Glutamatergic neuron (in vitro differentiated cells): ENCODE results near the gene DDX56. TPM values are rescaled to one million over a fixed set of nuclear protein-coding genes. Genes with fewer than 3 reads are reported as not detected.
A peak's percentile ranks its signal among the peaks of the same experiment; 100 is the strongest.
"Not testable (repeated sequence)": the region's sequence is repeated elsewhere in the genome, so short reads cannot be mapped to it uniquely, and the experiment has no call there.

ENCODE experiments used
- DNase-seq: peaks from one replicate; pipeline ENCODE4 v3.0.0; 2022
- H3K27ac Mint-ChIP-seq: one replicate; pipeline ENCODE4 v1.8.0; 2020; ENCODE audit warnings: mild to moderate bottlenecking, mixed read lengths, inconsistent platforms; ENCODE audit not compliant: unreplicated experiment
- H3K27me3 Mint-ChIP-seq: one replicate; pipeline ENCODE4 v1.8.0; 2020; ENCODE audit warnings: mild to moderate bottlenecking, moderate library complexity, mixed read lengths, inconsistent platforms; ENCODE audit not compliant: unreplicated experiment
- H3K36me3 Mint-ChIP-seq: one replicate; pipeline ENCODE4 v1.8.0; 2020; ENCODE audit warnings: mild to moderate bottlenecking, mixed read lengths, inconsistent platforms; ENCODE audit not compliant: unreplicated experiment
- H3K4me1 Mint-ChIP-seq: one replicate; pipeline ENCODE4 v1.8.0; 2020; ENCODE audit warnings: mild to moderate bottlenecking, low read depth, mixed read lengths, inconsistent platforms; ENCODE audit not compliant: unreplicated experiment
- H3K4me3 Mint-ChIP-seq: one replicate; pipeline ENCODE4 v1.8.0; 2020; ENCODE audit warnings: mild to moderate bottlenecking, mixed read lengths, inconsistent platforms; ENCODE audit not compliant: unreplicated experiment
- H3K9me3 Mint-ChIP-seq: one replicate; pipeline ENCODE4 v1.8.0; 2020; ENCODE audit warnings: mild to moderate bottlenecking, moderate library complexity, mixed read lengths, inconsistent platforms; ENCODE audit not compliant: unreplicated experiment
- CTCF ChIP-seq: fragments of 200-600 bp; sonication (generic); IDR thresholded peaks from one replicate; pipeline ENCODE4 v1.5.0; 2021; ENCODE audit not compliant: partially characterized antibody, unreplicated experiment
- total RNA-seq: library from RNA; stranded (reverse); fragmentation: NEBNext Ultra II Directional; extraction: Animal tissue kit (Norgen Biotek cat#: 25700); gene quantifications from one replicate; pipeline ENCODE4 v1.2.1, GENCODE V29; 2021; ENCODE audit not compliant: unreplicated experiment

DDX56 gene
- total RNA-seq, 1 donor from 2014 or later = 84.3 TPM

- Mint-ChIP-seq H3K27ac (peak within 1 kb of the TSS; percentile 99), H3K9me3 (peaks cover 14% of the 10 kb centered on the region), H3K4me3 (peak within 1 kb of the TSS; percentile 98), H3K36me3 (no peaks in the 10 kb centered on the region), H3K4me1 (peaks cover 5% of the 10 kb centered on the region), H3K27me3 (peaks cover 13% of the 10 kb centered on the region)
- DNase-seq = peak; percentile 99
- TF ChIP-seq CTCF = no peak
Observed at GRCh38 chr7:44606341-44607140, 32.8 kb upstream of the DDX56 start, which contains the start of gene OGDH. Gene OGDH, plus strand, starts transcription at chr7:44606627. Its CDS starts 17,717 bp downstream, at chr7:44624344.

DNA sequence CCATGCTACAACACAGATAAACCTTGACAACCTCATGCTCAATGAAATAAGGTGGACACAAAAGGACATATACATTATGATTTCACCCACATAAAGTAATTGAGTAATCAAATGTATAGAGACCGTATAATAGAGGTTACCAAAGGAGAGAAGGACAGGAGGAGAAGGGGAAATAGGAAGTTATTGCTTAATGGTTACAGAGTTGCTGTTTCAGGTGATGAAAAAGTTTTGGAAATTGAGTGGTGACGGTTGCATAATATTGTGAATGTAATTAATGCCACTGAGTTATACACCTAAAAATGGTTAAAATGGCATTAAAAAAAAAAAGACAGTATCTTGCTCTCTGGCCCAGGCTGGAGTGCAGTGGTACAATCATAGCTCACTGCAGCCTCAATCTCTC, 31.2 kb upstream of the DDX56 start:
- Mint-ChIP-seq H3K27me3 (peaks cover 13% of the 10 kb centered on the region), H3K4me1 (peaks cover 5% of the 10 kb centered on the region), H3K36me3 (no peaks in the 10 kb centered on the region), H3K27ac (peak overlapping the region; percentile 99), H3K4me3 (peak overlapping the region; percentile 63), H3K9me3 (peaks cover 17% of the 10 kb centered on the region)
- no peak for DNase-seq
- no peak for TF ChIP-seq CTCF

DNA sequence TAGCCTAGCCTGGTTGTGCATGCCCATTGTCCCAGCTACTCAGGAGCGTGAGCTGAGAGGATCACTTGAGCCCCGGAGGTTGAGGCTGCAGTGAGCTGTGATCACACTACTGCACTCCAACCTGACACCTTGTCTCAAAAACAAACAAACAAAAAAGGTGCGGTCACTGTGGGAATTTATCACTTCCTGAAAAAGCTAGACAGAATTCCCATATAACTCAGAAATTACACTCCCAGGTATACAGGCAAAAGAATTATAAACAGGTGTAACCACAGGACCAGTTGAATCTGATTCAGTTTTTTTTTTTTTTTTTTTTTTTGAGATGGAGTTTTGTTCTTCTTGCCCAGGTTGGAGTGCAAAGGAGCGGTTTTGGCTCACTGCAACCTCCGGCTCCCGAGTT, 29.5 kb upstream of the DDX56 start:
- Mint-ChIP-seq H3K9me3 (peaks cover 18% of the 10 kb centered on the region), H3K27me3 (peaks cover 13% of the 10 kb centered on the region), H3K36me3 (no peaks in the 10 kb centered on the region), H3K4me1 (peaks cover 5% of the 10 kb centered on the region), H3K27ac (no peak overlapping the region), H3K4me3 (no peak overlapping the region)
- no peak for TF ChIP-seq CTCF
- DNase-seq = no peak

GRCh38 chr7:44602576-44602910, 28.8 kb upstream of the DDX56 start:
- H3K4me3 Mint-ChIP-seq = no peak overlapping the region
- H3K9me3 Mint-ChIP-seq = peaks cover 17% of the 10 kb centered on the region
- H3K27ac Mint-ChIP-seq = no peak overlapping the region
- no peak for DNase-seq
- no peaks in the 10 kb centered on the region for H3K36me3 Mint-ChIP-seq
- TF ChIP-seq CTCF = no peak
- H3K27me3 Mint-ChIP-seq = peaks cover 13% of the 10 kb centered on the region
- peaks cover 5% of the 10 kb centered on the region for H3K4me1 Mint-ChIP-seq

- Mint-ChIP-seq H3K9me3 (peaks cover 4% of the 10 kb centered on the region), H3K36me3 (no peaks in the 10 kb centered on the region), H3K27ac (no peak overlapping the region), H3K4me3 (no peak overlapping the region), H3K27me3 (peaks cover 1% of the 10 kb centered on the region), H3K4me1 (no peaks in the 10 kb centered on the region)
- no peak for DNase-seq
- no peak for TF ChIP-seq CTCF
Observed at GRCh38 chr7:44599222-44599621, 25.5 kb upstream of the DDX56 start.

DNA sequence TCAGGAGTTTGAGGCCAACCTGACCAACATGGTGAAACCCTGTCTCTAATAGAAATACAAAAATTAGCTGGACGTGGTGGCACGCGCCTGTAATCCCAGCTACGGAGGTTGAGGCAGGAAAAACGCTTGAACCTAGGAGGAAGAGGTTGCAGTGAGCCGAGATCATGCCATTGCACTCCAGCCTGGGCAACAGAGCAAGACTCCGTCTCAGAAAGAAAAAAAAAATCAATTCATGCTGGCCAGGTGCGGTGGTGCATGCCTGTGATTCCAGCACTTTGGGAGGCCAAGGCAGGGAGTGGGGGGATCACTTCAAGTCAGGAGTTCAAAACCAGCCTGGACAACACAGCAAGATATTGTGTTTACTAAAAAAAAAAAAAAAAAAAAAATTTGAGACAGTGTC, 23.5 kb upstream of the DDX56 start:
- not testable (repeated sequence) for H3K4me3 Mint-ChIP-seq, H3K27ac Mint-ChIP-seq, H3K27me3 Mint-ChIP-seq, H3K36me3 Mint-ChIP-seq, DNase-seq, H3K4me1 Mint-ChIP-seq, H3K9me3 Mint-ChIP-seq
